GM12873 (cell line): Measurements from ENCODE around the gene ZNF669.
A peak's percentile ranks its signal among the peaks of the same experiment; 100 is the strongest.

Experiments
- TF ChIP-seq, protein P1 (sequence below): IDR thresholded peaks from 2 replicates; pipeline ENCODE4 v1.5.1; 2012; ENCODE audit warnings: low read depth, mild to moderate bottlenecking, moderate library complexity, low read length, control low read depth; ENCODE audit not compliant: insufficient read depth; ENCODE audit errors: missing control alignments

The ZNF669 gene

DNA sequence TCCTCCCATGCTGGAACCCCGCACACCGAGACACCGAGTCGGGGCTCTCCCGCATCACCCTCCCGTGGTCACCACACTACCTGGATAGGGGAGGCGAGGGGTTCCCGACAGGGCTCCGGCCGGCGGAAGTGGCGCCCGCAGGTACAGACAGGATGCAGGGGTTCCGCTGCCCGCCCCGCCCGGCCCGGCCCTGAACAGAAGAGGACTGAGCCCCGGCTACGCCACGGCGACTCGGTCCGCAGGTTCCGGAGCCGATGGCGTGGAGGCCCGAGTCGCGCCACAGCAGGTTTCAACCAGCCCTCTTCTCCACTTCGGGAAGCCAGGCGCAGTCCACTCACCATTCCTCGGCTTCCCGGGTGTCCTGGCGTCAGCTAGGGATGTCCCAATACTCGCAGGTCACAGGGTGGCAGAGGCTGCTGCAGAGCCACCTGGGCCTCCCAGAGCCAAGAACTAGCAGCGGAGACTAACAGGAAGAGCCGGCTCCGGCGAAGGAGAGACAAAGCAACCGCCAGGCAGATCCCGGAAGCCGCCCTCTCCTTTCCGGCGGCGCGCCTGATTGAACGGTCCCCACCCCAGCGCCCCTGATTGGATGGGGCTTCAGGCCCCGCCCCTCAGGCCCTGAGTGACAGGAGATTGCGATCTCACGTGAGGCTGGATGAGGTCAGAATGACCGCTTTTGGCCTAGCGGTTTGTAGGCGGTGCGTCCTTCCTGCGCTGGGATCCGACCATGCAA, at the start of gene ZNF669:
ZNF669 (minus strand) TSS at position 498 of the 733 bp plus-strand sequence; CDS start at position 341, 157 bp downstream.
- TF ChIP-seq, protein P1, sequence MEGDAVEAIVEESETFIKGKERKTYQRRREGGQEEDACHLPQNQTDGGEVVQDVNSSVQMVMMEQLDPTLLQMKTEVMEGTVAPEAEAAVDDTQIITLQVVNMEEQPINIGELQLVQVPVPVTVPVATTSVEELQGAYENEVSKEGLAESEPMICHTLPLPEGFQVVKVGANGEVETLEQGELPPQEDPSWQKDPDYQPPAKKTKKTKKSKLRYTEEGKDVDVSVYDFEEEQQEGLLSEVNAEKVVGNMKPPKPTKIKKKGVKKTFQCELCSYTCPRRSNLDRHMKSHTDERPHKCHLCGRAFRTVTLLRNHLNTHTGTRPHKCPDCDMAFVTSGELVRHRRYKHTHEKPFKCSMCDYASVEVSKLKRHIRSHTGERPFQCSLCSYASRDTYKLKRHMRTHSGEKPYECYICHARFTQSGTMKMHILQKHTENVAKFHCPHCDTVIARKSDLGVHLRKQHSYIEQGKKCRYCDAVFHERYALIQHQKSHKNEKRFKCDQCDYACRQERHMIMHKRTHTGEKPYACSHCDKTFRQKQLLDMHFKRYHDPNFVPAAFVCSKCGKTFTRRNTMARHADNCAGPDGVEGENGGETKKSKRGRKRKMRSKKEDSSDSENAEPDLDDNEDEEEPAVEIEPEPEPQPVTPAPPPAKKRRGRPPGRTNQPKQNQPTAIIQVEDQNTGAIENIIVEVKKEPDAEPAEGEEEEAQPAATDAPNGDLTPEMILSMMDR: no peak

DNA sequence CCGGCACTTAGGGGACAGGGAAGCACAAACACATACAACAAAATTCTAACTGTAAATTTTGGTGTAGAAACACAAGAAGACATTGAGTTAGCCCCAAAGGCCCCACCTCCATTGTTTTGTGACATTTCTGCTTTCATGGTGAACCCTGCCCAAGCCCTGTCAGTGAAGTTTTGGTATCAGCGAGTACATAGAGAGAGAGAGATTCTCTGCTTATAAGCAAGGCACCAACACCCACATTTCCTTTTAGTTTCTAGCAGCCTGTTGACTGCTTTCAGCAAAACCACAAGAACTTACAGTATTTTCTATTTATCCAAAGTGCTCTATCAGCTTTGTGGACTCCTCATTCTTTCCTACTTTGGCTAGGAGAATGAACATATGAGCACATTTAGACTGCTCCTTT, 43.6 kb upstream of the ZNF669 start:
- TF ChIP-seq, protein P1: no peak

DNA sequence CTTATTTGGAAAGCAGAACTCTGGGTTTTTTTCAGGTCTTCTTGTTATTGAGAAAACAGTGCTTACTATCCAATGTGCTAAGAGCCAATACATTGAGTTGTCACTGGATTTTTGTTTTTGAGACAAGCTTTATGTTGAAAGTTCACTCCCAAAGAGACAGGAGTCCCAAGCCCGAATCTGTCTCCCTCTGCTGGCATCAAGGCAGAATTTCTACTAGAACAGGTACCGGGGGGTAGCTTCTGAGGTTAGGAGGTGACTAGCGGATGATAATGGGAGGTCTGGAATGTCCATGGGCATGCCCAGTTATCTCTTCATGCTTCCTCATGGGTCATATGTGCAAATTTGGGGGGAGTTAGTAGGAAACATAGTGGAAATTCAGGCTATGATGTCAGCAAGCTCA, 42.5 kb upstream of the ZNF669 start:
- TF ChIP-seq, protein P1: peak; percentile 31

DNA sequence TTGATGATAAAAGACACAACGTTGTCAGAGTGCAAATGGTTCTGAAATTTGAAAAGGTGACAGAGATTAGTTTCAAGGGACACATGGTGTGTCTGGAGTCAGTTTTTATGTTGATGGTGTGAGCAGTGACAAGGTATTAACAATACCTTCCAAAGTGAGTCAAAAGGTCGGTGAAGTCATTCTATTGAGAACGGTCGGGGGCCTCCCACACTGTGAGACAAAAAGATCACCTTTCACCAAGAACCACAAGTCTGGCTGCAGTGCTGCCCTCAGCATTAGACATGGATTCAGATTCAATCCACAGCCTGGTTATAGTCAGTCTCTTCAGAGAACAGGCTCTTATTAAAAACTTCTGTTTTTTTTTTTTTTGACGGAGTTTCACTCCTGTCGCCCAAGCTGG, 41.1 kb upstream of the ZNF669 start:
- TF ChIP-seq, protein P1: no peak

DNA sequence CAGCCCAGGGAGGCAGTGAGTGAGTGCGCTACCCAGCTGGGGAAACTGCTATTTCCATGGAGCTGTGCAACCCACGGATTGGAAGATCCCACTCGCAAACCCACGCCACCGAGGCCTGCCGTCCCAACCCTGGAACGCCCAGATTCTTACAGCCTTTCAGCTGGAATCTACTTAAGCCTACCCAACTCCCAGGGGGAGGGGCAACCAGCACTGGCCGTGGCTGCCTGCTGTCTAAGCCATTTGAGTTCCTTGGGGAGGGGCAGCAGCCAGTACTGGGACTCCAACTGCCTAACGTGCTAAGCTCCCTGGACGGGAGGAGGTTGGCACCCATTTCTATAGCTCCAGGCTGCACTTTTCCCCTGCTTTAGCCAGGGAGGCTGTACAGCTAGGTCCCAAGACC, 27.1 kb upstream of the ZNF669 start:
- TF ChIP-seq, protein P1: no peak

DNA sequence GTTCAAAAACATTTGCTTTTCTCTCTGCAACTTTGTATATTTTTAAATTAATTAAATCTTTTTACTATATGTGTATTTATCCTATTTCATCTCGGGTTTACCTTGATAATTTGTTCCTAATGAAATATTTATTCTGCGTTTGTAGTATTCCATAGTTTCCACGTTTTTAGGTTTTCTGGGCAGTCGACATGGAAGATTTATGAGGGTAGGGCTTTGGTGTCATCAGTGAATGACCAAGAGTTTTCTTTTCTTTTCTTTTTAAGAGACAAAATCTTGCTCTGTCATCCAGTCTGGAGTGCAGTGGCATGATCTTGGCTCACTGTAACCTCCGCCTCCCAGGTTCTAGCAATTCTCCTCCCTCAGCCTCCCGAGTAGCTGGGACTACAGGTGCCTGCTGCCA, 17.2 kb upstream of the ZNF669 start:
- TF ChIP-seq, protein P1: no peak

DNA sequence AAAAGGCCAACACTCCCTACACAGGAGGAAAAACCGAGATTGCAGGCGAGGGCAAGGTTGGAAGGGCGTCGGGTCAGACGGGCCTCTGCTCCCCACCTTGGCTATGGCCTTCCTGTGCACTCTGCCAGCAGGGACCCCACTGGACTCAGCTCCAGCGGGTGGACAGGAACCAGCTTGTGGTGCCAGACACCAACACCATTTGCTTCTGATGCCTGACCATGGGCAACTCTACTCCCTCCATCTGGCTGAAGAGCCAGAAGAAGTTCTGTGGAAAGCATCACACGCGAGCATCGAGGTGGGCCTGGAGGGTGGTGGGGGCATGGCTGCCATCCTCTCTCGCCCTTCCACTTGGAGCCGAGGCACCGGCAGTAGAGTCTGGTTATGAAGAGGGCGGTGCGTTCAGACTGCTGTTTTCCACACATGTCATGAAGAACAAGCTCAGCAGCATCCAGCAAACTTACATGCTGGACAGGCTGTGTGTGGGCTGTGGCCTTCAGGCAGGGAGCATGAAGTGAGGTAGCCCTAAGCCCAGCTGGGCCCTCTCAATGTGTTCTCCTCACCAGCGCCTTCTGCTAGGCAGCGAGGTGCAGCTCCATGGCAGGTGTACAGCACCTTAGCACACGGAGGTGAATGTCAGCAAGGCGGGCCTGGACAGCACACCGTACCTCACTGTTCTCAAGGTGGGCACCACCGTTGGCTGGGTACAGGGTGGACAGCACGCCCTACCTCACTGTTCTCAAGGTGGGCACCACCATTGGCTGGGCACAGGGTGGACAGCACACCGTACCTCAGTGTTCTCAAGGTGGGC, 15.6 kb upstream of the ZNF669 start:
- TF ChIP-seq, protein P1: no peak
